Activated T-cell treated with anti-CD3 and anti-CD28 coated beads, Interleukin-2, amount 50 U/mL, for 72 hours (primary cell): Measurements from ENCODE around the gene NOPCHAP1. TPM values are rescaled to one million over a fixed set of nuclear protein-coding genes. Genes with fewer than 3 reads are reported as not detected.
"Not testable (repeated sequence)": the region's sequence is repeated elsewhere in the genome, so short reads cannot be mapped to it uniquely, and the experiment has no call there.

Experiments used
- ATAC-seq, 2 donors: fragments of 150-1000 bp; cut with Tn5 transposase; replicated peaks in 1 of 2; 2 replicates each; pipeline ENCODE4 v1.10.0; 2021; ENCODE audit warnings: moderate library complexity in 2 of 2, mild to moderate bottlenecking in 1 of 2
- DNase-seq, 2 donors: peaks; one replicate each; pipeline ENCODE4 v3.0.0; 2021 to 2022; ENCODE audit warnings: mixed read lengths in 1 of 2
- H3K27ac Mint-ChIP-seq: one replicate; pipeline ENCODE4 v1.8.0; 2022; ENCODE audit warnings: mild to moderate bottlenecking, moderate library complexity, mixed read lengths
- H3K27me3 Mint-ChIP-seq: one replicate; pipeline ENCODE4 v1.8.0; 2022; ENCODE audit warnings: low read depth, mixed read lengths
- H3K36me3 Mint-ChIP-seq, 2 donors: one replicate each; pipeline ENCODE4 v1.8.0; 2022; ENCODE audit warnings: mixed read lengths in 2 of 2, mild to moderate bottlenecking in 1 of 2; ENCODE audit not compliant: insufficient read depth in 2 of 2
- H3K4me1 Mint-ChIP-seq: one replicate; pipeline ENCODE4 v1.8.0; 2022; ENCODE audit warnings: low read depth, mixed read lengths
- H3K4me3 Mint-ChIP-seq, 2 donors: one replicate each; pipeline ENCODE4 v1.8.0; 2022; ENCODE audit warnings: mild to moderate bottlenecking in 2 of 2, mixed read lengths in 2 of 2, moderate library complexity in 2 of 2
- H3K9me3 Mint-ChIP-seq, 2 donors: one replicate each; pipeline ENCODE4 v1.8.0; 2022; ENCODE audit warnings: mixed read lengths in 2 of 2
- total RNA-seq, 2 donors: library from RNA; stranded (reverse); gene quantifications; one replicate each; pipeline ENCODE4 v1.2.3, GENCODE V29; 2022

Gene NOPCHAP1
- 10 to 100 TPM; 25.8 to 30.0 TPM for total RNA-seq

GRCh38 chr12:104986022-104986941, at the start of gene NOPCHAP1:
NOPCHAP1 (plus strand) TSS chr12:104986316; CDS start chr12:104986353, 37 bp downstream.
- peak; percentile 90 for DNase-seq
- Mint-ChIP-seq H3K27ac (peak within 1 kb of the TSS; percentile 57), H3K4me3 (peak within 1 kb of the TSS; percentile 88 to 91), H3K4me1 (peaks cover 29% of the 10 kb centered on the region), H3K27me3 (peaks cover 6% of the 10 kb centered on the region), H3K36me3 (peaks cover 2 to 10% of the 10 kb centered on the region in 2 donors), H3K9me3 (no peaks in the 10 kb centered on the region)
- peak; percentile 98 to 99 for ATAC-seq

DNA sequence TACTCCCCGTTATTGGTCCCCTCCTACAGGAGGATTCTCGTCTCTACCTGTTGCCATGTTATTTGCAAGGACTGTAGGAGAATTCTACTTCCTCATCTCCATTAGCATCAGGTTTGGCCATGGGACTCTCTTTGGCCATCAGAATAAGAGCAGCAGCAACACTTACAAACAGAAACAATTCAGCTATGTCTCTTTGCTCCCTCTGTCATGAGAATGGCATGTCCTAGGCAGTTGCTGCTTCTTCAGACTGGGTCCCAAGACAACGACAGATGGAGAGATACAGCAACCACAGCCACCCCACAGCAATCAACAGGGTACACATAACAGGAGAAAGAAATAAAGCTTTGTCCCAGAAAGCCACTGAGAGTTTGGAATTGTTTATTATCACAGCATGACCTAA, 47.7 kb upstream of the NOPCHAP1 start:
- H3K9me3 Mint-ChIP-seq: no peaks in the 10 kb centered on the region
- H3K27me3 Mint-ChIP-seq: peaks cover 10% of the 10 kb centered on the region
- DNase-seq (no peak), ATAC-seq (no peak)
- H3K27ac Mint-ChIP-seq: no peak overlapping the region
- no peaks in the 10 kb centered on the region for H3K4me1 Mint-ChIP-seq
- no peaks in the 10 kb centered on the region for H3K36me3 Mint-ChIP-seq
- no peak overlapping the region for H3K4me3 Mint-ChIP-seq

DNA sequence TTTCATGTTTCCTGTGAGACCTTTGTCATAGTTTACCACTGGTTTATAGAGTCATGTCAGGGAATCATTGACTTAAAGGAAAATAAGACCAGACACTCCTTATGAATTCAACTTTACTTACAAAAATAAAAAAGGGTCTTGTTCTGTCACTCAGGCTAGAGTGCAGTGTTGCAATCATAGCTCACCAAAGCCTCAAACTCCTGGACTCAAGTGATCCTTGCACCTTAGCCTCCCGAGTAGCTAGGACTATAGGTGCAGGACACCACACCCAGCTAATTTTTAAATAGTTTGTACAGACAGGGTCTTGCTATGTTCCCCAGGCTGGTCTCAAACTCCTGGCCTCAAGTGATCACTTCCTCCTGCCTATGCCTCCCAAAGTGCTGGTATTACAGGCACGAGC, 47.0 kb upstream of the NOPCHAP1 start:
- H3K27ac Mint-ChIP-seq: no peak overlapping the region
- H3K4me3 Mint-ChIP-seq: no peak overlapping the region
- no peak for ATAC-seq
- no peaks in the 10 kb centered on the region for H3K4me1 Mint-ChIP-seq
- DNase-seq: no peak
- peaks cover 0 to 1% of the 10 kb centered on the region in 2 donors for H3K36me3 Mint-ChIP-seq
- peaks cover 0 to 2% of the 10 kb centered on the region in 2 donors for H3K9me3 Mint-ChIP-seq
- H3K27me3 Mint-ChIP-seq: peaks cover 10% of the 10 kb centered on the region

DNA sequence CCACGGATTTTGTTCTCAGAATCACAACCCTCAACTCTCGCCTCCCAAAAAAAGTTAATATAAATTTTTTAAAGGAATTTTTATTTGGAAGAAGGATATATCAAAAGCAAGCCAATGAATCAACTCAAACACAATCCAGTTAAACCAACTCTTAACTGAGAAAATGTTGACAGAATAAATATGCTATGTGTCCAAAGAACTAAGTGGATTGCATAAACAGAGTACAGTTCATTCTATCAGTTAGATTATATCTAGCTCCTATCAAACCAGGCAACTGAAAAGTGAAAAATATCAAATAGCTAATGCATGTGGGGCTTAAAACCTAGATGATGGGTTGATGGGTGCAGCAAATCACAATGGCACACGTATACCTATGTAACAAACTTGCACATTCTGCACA, 44.7 kb upstream of the NOPCHAP1 start:
- no peak for ATAC-seq
- Mint-ChIP-seq H3K4me1 (no peaks in the 10 kb centered on the region), H3K27me3 (peaks cover 10% of the 10 kb centered on the region), H3K9me3 (peaks cover 0 to 2% of the 10 kb centered on the region in 2 donors), H3K27ac (no peak overlapping the region), H3K36me3 (peaks cover 0 to 1% of the 10 kb centered on the region in 2 donors), H3K4me3 (no peak overlapping the region)
- no peak for DNase-seq

DNA sequence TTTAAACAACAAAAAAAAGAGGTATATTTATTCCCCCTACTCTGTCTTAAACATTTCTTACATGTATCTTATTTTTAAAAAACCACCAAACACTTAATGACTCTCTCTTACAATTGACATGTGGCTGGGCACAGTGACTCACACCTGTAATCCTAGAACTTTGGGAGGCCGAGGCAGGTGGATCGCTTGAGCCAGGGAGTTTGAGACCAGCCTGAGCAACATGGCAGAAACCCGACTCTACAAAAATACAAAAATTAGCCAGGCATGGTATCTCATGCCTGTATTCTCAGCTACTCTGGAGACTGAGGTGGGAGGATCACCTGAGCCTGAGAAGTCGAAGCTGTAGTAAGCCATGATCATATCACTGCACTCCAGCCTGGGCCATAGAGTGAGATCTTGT, 44.0 kb upstream of the NOPCHAP1 start:
- Mint-ChIP-seq H3K4me3 (no peak overlapping the region), H3K27ac (no peak overlapping the region), H3K36me3 (peaks cover 0 to 1% of the 10 kb centered on the region in 2 donors), H3K4me1 (no peaks in the 10 kb centered on the region), H3K9me3 (peaks cover 0 to 2% of the 10 kb centered on the region in 2 donors), H3K27me3 (peaks cover 10% of the 10 kb centered on the region)
- no peak for ATAC-seq
- no peak for DNase-seq

DNA sequence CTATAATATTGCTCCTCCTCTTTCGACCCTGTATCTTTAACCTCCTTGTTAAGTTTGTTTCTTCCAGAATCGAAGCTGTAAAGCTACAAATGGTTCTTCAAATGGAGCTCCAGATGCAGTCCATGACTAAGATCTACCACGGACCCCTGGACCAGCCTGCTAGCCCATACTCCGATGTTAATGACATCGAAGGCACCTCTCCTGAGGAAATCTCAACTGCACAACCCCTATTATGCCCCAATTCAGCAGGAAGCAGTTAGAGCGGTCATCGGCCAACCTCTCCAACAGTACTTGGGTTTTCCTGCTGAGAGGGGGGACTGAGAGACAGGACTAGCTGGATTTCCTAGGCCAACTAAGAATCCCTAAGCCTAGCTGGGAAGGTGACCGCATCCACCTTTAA, 42.7 kb upstream of the NOPCHAP1 start:
- not testable (repeated sequence) for H3K36me3 Mint-ChIP-seq, ATAC-seq, DNase-seq, H3K4me1 Mint-ChIP-seq, H3K9me3 Mint-ChIP-seq, H3K4me3 Mint-ChIP-seq, H3K27ac Mint-ChIP-seq, H3K27me3 Mint-ChIP-seq

DNA sequence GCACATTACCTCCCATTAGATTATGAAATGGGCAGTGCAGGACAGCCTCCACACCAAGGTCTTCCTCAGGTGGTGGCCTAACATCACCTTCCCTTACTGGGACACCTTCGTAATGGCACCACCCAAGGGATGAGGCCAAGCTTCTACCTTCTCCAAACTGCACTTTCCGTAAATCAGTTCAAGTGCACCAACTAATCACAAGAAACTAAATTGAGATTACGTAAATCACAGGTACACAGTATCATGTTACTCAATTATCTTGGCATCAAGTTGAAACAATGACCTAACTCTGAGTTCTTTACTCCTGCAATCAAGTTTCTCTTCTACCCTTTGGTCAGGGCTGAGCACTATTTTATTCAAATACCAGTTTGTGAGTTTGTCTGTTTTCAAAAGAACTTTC, 41.9 kb upstream of the NOPCHAP1 start:
- ATAC-seq (no peak), DNase-seq (no peak)
- peaks cover 0 to 2% of the 10 kb centered on the region in 2 donors for H3K9me3 Mint-ChIP-seq
- peaks cover 0 to 1% of the 10 kb centered on the region in 2 donors for H3K36me3 Mint-ChIP-seq
- H3K4me1 Mint-ChIP-seq: no peaks in the 10 kb centered on the region
- no peaks in the 10 kb centered on the region for H3K27me3 Mint-ChIP-seq
- no peak overlapping the region for H3K27ac Mint-ChIP-seq
- no peak overlapping the region for H3K4me3 Mint-ChIP-seq

GRCh38 chr12:104948716-104949115, 37.4 kb upstream of the NOPCHAP1 start:
- H3K9me3 Mint-ChIP-seq, ATAC-seq, H3K4me3 Mint-ChIP-seq, DNase-seq, H3K4me1 Mint-ChIP-seq, H3K27me3 Mint-ChIP-seq, H3K27ac Mint-ChIP-seq, H3K36me3 Mint-ChIP-seq: not testable (repeated sequence)

DNA sequence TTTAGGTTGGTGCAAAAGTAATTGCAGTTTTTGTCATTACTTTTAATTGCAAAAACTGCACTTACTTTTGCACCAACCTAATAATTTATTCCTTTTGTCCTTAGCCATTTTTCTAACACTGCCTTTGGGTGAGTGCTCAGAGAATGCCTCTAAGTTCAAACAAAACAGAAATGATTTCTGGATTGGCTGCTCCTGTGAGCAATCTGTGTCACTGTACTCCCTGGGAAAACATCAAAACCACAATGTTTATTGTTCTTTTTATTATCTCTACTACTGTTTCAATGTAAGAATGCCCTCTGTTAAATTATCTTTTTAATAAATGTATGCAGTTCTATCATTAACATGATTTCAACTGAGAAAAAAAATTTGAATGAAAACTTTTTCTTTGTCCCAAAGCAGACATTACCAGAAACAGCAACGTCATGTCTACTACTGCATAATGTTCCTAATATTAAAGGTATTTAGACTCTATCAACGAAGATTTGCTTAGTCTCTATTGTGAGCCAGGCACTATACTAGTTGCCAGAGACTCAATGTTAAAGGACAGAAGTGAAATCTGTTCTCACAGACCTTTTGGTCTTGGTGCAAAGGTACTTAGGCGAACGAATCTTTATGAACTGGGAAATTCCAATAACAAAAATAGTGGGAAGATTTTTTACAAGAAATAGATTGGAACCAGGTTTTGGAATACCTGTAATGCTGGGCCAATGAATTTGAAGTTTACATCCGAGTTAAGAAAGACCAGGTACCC, 34.2 kb upstream of the NOPCHAP1 start:
- Mint-ChIP-seq H3K4me3 (no peak overlapping the region), H3K36me3 (no peaks in the 10 kb centered on the region), H3K4me1 (peaks cover 3% of the 10 kb centered on the region), H3K27ac (no peak overlapping the region), H3K27me3 (peaks cover 11% of the 10 kb centered on the region), H3K9me3 (no peaks in the 10 kb centered on the region)
- no peak for ATAC-seq
- no peak for DNase-seq

DNA sequence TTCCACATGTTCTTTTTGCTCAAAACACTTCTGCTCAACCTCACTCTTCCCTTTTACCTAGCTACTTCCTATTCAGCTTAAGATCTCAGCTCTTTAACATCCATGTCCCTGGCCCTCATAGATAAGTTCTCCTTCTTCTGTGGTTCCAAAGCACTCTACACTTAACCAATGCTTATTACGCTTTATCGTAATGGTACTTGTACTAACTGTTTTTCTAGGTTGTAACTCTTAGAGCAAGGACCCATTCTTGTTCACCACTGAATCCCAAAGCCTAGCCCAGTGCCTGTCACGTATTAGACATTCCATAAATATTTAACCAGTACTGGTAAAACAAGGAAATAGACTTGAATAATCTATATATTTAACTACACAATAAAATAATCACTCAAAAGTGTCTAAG, 33.3 kb upstream of the NOPCHAP1 start:
- no peak overlapping the region for H3K27ac Mint-ChIP-seq
- no peak for DNase-seq
- H3K27me3 Mint-ChIP-seq: peaks cover 11% of the 10 kb centered on the region
- H3K4me3 Mint-ChIP-seq: no peak overlapping the region
- no peaks in the 10 kb centered on the region for H3K9me3 Mint-ChIP-seq
- peaks cover 9% of the 10 kb centered on the region for H3K4me1 Mint-ChIP-seq
- no peak for ATAC-seq
- H3K36me3 Mint-ChIP-seq: peaks cover 0 to 1% of the 10 kb centered on the region in 2 donors

DNA sequence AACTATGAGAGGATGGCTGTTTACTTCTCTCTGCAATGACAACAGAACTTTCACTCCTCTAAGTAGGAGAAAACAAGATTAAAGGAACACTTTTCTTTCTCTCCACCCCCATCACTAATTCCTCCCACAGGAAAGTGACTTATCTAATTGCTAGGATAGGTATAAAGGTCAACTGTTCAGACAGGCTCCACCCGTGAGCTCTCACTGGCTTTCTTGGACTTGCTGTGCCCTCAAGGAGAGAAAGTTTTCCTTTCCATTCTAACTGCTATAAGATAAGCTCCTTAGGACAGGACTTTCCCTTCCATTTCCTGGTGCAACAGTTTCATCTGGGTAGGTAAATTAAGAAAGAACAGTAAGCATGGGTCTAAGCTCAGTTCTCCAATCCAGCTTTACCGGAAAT, 32.8 kb upstream of the NOPCHAP1 start:
- Mint-ChIP-seq H3K9me3 (no peaks in the 10 kb centered on the region), H3K27me3 (peaks cover 11% of the 10 kb centered on the region), H3K36me3 (peaks cover 0 to 1% of the 10 kb centered on the region in 2 donors), H3K27ac (no peak overlapping the region), H3K4me3 (no peak overlapping the region), H3K4me1 (peaks cover 9% of the 10 kb centered on the region)
- ATAC-seq: no peak
- no peak for DNase-seq

GRCh38 chr12:104955703-104956102, 30.4 kb upstream of the NOPCHAP1 start:
- H3K27me3 Mint-ChIP-seq: peaks cover 25% of the 10 kb centered on the region
- no peak for ATAC-seq

More at GRCh38 chr12:104955703-104956102, 30.4 kb upstream of the NOPCHAP1 start:
- no peak overlapping the region for H3K4me3 Mint-ChIP-seq
- H3K9me3 Mint-ChIP-seq: no peaks in the 10 kb centered on the region
- peaks cover 0 to 4% of the 10 kb centered on the region in 2 donors for H3K36me3 Mint-ChIP-seq
- peaks cover 29% of the 10 kb centered on the region for H3K4me1 Mint-ChIP-seq
- H3K27ac Mint-ChIP-seq: no peak overlapping the region
- no peak for DNase-seq
